GM13977 (cell line): ENCODE measurements around the gene COL7A1.

ENCODE experiments used
- DNase-seq: peaks from one replicate; pipeline ENCODE4 v3.0.0; 2012; ENCODE audit warnings: low spot score
- CTCF ChIP-seq: IDR thresholded peaks from 2 replicates; pipeline ENCODE4 v1.5.1; 2012; ENCODE audit warnings: mild to moderate bottlenecking, control low read depth; ENCODE audit not compliant: insufficient read depth; ENCODE audit errors: extremely low read depth, missing control alignments
- in situ Hi-C: fragments of 300-500 bp; cut with MboI; formaldehyde crosslinking; loops from one replicate; pipeline ENCODE4 v1.12.0; 2022; ENCODE audit warnings: low sequenced_read_pairs, low pct_unique_long_range_greater_than_20kb, mixed read lengths, inconsistent platforms; ENCODE audit not compliant: unreplicated experiment

COL7A1 gene

DNA sequence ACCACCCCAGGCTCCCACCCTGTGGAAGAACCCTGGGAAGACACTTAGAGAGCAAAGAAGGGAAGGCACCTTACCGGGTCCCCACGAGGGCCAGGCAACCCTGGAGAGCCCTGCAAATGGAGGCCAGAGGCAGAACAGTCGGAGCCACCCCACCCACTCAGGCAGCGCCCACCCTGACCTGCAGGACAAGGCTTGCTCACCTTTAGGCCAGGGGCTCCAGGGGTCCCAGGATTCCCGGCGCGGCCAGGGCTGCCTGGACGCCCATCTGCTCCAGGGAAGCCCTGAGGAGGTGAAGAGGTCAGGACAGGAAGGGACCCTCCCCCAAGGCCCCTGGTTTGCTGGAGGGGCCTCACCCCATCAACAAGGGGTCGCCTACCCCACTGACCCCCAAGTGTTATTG is 10.3 kb downstream of the COL7A1 start:
- no peak for TF ChIP-seq CTCF
- in situ Hi-C loops, result no loop called here
- no peak for DNase-seq

- in situ Hi-C loops, result no loop called here
- no peak for TF ChIP-seq CTCF
- DNase-seq, result no peak
These were observed 13.3 kb downstream of the COL7A1 start for GRCh38 chr3:48581621-48582481.

GRCh38 chr3:48576647-48577046 is 18.5 kb downstream of the COL7A1 start:
- in situ Hi-C loops, result no loop called here
- no peak for TF ChIP-seq CTCF

GRCh38 chr3:48575366-48575765 is 19.8 kb downstream of the COL7A1 start:
- no peak for DNase-seq
- in situ Hi-C loops, result no loop called here
- TF ChIP-seq CTCF, result no peak

More at GRCh38 chr3:48576647-48577046, 18.5 kb downstream of the COL7A1 start:
- DNase-seq, result no peak

GRCh38 chr3:48573973-48574585 is 21.1 kb downstream of the COL7A1 start:
- in situ Hi-C loops, result no loop called here
- DNase-seq, result no peak
- TF ChIP-seq CTCF, result no peak

DNA sequence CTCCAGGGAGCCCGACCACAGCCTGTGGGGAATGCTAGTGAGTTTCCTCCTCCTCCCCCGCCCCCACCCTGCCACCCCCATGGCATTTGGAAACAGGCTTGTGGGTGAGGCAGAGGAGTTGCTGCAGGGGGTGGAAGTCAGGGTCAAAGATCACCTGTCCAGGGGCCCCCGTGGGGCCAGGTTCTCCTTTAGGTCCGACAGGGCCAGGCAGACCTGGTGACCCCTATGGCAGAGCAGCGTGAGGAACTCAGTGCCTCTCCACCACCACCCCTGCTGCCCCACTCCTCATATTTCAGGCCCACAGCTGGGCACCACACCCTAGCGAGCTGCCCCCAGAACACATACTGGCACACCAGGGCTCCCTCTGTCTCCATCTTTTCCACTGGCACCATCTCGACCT is 22.6 kb downstream of the COL7A1 start:
- TF ChIP-seq CTCF, result no peak
- DNase-seq, result no peak
- in situ Hi-C loops, result no loop called here
